HG02642 (cell line): Measurements from ENCODE around the gene ZBTB20.
"Not testable (repeated sequence)": the region's sequence is repeated elsewhere in the genome, so short reads cannot be mapped to it uniquely, and the experiment has no call there.

Experiments
- ATAC-seq: cut with Tn5 transposase; IDR thresholded peaks from one replicate; pipeline ENCODE4 v1.9.1; 2021; ENCODE audit warnings: mild to moderate bottlenecking; ENCODE audit not compliant: unreplicated experiment, poor library complexity

The ZBTB20 gene

GRCh38 chr3:114848643-114849350 lies 298.3 kb downstream of the ZBTB20 start:
- no peak for ATAC-seq

DNA sequence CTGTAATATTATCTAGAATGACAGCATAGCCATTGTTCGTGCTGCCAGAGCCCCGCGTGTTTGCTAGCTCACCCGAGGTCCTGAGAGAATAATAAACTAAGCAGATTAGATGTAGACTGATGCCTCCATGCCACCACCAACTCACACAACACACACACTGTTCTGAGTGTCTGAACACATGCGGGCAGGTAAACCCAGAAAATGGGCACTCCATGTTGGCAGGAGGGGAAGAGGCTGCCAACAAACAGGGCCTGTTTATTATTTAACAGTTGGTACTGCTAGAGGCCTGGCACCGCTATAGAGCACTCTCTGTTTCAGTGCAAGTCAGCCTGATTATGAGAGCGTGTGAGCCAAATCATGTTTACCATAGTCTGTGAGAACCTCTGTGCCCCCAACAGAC lies 299.0 kb downstream of the ZBTB20 start:
- no peak for ATAC-seq

GRCh38 chr3:114847564-114847963 lies 299.5 kb downstream of the ZBTB20 start:
- ATAC-seq: no peak

GRCh38 chr3:114846779-114847178 lies 300.3 kb downstream of the ZBTB20 start:
- no peak for ATAC-seq

GRCh38 chr3:114846252-114846651 lies 300.8 kb downstream of the ZBTB20 start:
- ATAC-seq: no peak

- ATAC-seq: no peak
Measured at GRCh38 chr3:114841515-114841914, 305.6 kb downstream of the ZBTB20 start.

GRCh38 chr3:114839476-114839875 lies 307.6 kb downstream of the ZBTB20 start:
- no peak for ATAC-seq

GRCh38 chr3:114838025-114838424 lies 309.1 kb downstream of the ZBTB20 start:
- no peak for ATAC-seq

DNA sequence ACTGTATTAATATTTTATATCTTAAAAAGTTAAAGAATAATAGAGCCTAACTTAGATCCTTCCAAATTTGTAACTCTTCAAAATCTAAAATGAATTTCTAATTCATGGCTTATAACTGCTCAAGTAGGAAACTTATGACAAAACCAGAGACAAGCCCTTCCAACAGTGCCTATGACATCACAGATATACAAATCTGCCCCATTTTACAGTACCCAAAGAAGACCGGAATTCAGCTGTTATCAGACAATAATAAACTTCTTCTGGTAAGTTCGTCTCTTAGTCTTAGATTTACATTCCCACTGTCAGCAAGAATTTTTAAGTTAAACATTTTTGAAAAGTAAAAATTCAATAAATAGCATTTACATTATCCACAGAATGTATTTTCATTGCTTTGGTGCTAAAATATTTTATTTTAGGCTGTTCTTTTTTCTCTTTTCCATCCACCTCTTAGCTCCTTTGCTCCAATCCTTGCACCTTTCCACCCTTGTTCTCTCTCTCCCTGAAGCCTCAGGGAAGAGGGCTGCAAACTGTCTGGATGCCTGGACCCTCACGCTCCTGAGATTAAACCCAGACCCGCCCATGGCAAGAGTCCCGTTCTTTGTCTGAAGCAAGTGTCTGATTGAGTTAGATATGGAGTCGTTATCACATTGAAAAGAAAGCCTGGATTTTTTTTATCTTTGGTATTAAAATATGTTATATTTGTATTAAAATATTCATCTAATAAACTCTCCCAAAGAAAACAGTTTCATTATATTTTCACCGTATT lies 312.7 kb downstream of the ZBTB20 start:
- no peak for ATAC-seq

DNA sequence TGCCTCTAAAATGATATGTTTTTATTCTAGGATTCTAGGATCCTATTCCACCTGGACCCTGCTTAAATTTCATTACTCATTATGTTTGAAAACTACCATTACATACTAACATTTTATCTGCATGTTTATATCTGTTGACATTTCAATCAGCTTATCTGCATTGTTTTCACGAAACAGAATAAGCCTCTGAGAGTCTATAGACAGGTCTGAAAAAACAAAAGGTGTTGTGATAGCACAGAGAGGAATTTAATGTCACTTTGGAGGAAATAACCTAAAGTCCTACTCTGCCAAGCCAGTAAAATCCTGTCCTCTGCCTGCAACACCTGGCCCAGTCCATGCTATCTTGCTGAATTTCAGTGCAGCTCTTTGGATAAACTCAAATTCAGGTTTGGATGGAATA lies 315.2 kb downstream of the ZBTB20 start:
- ATAC-seq: no peak

DNA sequence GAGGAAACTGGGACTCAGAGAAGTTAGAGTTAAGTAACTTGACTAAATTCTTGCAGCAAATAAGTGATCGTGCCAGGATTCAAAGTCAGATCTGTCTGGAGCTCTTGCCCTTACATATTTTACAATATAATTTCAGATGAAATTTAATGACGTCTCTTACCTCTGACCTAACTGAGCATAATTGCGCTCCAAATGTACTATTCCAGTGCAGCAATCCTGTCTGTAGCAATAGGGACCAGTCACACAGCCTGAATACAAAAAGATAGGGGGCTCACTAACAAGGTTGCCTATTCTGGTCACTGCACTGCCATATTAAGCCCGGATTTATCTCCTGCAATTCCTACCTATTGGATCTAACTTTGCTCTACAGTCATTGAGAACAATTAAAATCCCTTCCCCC lies 316.4 kb downstream of the ZBTB20 start:
- ATAC-seq: no peak

GRCh38 chr3:114829783-114830182 lies 317.3 kb downstream of the ZBTB20 start:
- no peak for ATAC-seq

DNA sequence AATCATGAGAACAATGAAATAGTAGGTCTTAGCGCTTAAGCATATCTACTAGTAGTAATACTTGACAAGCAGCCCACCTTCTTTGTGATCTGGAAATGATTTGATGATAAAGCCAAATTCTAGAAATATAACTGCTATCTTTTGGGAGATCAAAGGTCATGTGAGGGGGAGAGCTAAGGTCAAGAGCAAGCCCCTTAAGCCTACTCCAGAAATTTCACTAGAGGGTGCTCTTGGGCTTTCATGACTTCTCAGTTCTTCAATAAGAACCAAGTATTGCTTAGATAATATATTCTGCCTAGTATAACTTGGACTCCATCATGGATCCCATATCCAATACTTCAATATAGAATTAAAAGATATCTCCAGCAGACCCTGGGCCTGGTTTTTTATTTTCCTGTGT lies 319.6 kb downstream of the ZBTB20 start:
- ATAC-seq: peak; percentile 80

GRCh38 chr3:114824014-114824413 lies 323.1 kb downstream of the ZBTB20 start:
- ATAC-seq: no peak

- ATAC-seq: no peak
Measured at GRCh38 chr3:114823061-114823460, 324.0 kb downstream of the ZBTB20 start.

DNA sequence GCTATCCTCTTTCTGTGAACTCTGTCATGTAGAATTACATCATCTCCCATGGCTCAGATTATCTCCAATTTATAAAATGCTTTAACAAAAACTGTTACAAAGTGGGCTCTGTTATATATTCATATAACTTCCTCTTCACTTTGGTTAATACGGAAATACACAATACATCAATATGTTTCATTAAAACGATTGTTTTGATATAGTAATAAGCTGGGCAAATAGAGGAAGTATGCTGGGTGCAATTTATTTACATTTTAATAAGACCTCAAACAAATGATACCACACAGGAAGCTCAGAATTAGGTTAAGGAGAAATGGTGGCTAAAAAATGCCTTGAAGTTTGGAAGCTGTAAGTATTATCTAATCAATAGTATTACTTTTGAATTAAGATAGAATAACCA lies 331.0 kb downstream of the ZBTB20 start:
- ATAC-seq: no peak

DNA sequence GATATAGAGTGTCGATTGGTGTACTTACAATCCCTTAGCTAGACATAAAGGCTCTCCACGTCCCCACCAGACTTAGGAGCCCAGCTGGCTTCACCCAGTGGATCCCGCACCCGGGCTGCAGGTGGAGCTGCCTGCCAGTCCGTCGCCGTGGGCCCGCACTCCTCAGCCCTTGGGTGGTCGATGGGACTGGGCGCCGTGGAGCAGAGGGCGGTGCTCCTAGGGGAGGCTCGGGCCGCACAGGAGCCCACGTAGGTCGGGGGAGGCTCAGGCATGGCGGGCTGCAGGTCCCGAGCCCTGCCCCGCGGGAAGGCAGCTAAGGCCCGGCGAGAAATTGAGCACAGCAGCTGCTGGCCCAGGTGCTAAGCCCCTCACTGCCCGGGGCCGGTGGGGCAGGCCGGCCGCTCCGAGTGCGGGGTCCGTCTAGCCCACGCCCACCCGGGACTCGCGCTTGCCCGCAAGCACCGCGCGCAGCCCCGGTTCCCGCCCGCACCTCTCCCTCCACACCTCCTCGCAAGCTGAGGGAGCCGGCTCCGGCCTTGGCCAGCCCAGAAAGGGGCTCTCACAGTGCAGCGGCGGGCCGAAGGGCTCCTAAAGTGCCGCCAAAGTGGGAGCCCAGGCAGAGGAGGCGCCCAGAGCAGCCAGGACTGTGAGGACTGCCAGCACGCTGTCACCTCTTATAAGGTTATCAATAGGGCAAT lies 334.4 kb downstream of the ZBTB20 start:
- ATAC-seq: not testable (repeated sequence)

DNA sequence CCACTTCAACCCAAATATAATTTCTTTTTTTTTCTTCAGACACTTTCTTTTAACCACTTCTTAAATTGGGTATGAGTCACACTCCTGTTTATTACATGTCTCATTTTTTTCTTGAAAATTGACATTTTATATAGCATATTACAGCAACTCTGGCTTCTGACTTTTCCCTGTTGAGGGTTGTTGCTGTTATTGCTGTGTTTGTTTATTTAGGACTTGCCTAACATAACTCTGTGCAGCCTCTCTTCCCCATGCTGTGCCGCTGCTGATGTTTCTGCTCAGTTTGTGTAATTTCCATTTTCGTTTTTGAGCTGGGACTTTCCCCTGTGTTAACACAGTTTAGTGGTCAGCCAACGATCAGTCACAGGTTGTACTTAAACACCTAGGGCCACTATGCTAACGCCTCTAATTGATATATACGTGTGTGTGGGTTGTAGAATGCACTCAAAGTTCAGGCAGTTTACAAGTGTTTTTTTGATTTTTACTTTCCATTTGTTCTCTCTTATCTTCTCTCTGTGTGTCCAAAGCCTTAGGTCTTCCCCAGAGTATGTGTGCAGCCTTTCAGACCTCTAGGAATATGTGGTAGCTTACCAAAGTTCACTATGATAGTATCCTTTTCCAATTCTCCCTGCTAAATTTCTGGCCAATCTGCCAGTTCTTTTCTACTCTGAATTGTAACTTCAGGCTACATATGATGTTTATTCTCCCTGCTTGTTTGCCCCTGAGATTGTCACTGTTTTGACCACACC lies 337.2 kb downstream of the ZBTB20 start:
- ATAC-seq: peak; percentile 100

DNA sequence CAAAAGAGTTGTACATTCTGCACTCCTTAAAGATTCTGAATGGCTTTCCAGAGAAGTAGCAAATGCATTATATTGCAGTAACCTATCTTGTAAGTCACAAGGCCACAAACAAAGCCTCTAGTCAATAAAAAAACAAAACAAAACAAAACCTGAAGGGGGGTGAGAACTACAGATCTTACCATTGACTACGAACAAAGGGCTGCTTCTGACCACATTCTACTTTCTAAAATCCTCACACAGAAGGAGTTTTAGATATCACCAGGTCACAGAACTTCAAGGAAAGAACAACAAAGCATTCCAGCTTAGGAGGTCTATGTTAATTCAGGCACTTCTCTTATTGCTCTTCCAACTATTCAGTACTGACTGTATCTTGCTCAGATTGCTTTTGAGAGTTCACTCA lies 343.0 kb downstream of the ZBTB20 start:
- ATAC-seq: no peak

DNA sequence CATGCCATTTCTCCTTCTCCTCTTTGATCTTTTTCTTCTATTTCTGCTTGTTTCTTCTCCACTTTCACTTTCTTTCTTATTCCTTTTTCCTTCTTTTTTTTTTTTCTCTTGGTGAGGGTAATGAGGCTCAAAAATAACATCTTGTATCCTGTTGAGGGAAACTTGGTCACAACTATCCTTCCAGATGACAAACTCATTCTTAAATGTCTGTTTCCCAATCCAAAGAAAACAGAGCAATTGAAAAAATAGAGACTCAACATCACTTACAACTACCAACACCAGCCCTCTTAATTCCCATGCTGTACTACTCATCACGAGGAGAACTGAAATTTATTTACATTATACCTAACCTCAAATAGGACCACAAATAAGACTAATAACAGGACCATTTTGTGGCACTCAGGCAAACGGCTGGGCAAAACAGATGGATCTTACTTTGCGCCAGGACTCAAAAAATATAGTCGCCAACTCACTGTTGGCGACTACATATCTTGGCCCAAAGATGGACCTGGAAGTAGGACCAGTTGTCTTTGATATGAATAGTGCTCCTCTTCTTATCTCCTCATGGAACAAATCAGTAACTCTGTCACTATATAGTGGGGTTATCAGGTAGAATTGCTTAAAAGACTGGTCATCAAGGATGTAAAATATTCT lies 343.9 kb downstream of the ZBTB20 start:
- no peak for ATAC-seq
